LNCaP clone FGC (cell line): ENCODE measurements around the gene EVA1A.

ENCODE experiments used
- DNase-seq: peaks from one replicate; pipeline ENCODE4 v3.0.0-alpha.2; 2011; ENCODE audit warnings: low read depth
- H3K4me3 ChIP-seq: 2 replicates; pipeline ENCODE4 v1.5.1; 2011; ENCODE audit warnings: mild to moderate bottlenecking, low read depth, low read length, control low read depth
- TF ChIP-seq, protein P1 (sequence below): IDR thresholded peaks from 2 replicates; pipeline ENCODE4 v1.5.1; 2012; ENCODE audit warnings: mild to moderate bottlenecking; ENCODE audit not compliant: control insufficient read depth, insufficient read depth; ENCODE audit errors: extremely low read depth

EVA1A gene

GRCh38 chr2:75564026-75564688, 3.4 kb upstream of the EVA1A start:
- TF ChIP-seq, protein P1, sequence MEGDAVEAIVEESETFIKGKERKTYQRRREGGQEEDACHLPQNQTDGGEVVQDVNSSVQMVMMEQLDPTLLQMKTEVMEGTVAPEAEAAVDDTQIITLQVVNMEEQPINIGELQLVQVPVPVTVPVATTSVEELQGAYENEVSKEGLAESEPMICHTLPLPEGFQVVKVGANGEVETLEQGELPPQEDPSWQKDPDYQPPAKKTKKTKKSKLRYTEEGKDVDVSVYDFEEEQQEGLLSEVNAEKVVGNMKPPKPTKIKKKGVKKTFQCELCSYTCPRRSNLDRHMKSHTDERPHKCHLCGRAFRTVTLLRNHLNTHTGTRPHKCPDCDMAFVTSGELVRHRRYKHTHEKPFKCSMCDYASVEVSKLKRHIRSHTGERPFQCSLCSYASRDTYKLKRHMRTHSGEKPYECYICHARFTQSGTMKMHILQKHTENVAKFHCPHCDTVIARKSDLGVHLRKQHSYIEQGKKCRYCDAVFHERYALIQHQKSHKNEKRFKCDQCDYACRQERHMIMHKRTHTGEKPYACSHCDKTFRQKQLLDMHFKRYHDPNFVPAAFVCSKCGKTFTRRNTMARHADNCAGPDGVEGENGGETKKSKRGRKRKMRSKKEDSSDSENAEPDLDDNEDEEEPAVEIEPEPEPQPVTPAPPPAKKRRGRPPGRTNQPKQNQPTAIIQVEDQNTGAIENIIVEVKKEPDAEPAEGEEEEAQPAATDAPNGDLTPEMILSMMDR = no peak
- H3K4me3 ChIP-seq = no peak overlapping the region
- DNase-seq = no peak

DNA sequence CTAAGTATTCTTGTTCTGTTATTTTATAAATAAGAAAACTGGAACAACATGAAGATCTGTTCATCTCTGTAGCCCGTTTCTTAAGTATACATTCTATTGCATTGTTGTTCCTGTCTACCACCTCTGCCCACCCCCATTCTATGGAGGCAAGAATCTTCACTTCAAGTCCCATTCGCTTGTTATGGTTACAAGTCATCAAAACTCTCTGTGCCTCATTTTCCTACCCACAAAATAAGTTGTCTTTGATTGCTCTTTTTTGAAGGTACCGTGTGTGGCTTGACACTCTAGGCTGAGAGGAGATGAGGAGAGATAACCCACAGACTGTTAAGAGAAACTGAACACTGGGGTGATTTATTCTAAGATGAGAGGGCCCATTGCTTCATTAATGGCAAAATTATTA, 2.9 kb upstream of the EVA1A start:
- H3K4me3 ChIP-seq = no peak overlapping the region
- TF ChIP-seq, protein P1 = no peak
- no peak for DNase-seq

DNA sequence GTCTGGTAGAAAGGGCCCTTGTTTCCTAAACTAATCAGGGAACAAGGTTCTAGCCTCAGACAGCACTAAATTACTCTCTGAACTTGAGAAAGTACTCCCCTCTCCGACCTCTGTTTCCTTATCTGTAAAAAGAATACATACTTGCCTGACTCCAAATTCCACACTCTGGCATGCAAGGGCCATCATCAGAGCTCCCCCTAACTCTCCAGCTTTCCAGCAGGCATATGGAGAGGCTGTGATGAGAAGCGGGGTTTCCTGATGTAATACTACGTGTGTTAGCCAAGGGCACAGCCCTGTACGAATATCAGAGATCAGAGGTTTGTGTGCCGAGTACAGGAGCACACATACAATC, 1.8 kb upstream of the EVA1A start:
- no peak overlapping the region for H3K4me3 ChIP-seq
- DNase-seq = no peak
- TF ChIP-seq, protein P1 = no peak

DNA sequence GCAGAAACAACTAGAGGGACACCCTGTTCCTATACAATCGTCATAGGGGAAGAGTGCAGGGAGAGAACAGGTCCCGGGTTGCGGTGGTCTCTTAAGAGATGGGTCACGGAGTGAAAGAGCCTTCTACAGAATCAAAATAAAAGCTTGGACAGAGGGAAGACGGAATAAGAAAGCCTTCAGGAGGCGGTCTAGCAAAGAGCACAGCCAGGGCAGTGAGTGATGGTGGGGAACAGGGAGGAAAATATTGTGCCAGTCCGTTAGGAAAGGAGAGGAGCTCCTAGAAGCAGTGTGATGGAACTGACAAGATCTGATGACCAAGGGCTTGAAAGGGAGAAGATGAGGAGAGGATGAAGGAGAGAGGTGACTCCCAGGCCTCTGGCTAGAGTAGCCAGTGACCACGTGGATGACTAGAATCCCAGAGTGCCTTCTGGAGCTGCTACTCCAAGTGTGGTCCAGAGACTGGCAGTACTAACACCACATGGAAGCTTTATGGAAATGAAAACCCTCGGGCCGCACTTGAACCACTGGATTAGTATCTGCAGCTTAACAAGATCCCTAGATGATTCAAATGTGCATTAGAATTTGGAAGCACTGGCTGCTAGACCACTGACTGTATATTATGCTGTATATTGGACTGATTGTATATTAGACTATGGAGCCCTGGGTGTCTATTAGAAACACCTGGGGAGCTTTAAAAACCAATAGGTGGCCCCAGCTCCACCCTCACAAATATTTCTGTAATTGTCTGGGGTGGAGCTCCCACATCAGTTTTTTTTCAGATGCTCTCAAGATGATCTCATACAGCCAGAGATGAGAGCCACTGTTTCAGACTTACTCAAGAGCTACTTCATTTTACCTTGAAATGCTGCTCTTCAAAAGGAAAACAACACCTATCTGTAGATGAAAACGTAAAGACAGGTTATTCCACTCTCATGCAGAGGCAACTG, 1.1 kb upstream of the EVA1A start:
- no peak for DNase-seq
- H3K4me3 ChIP-seq = no peak overlapping the region
- TF ChIP-seq, protein P1 = no peak

DNA sequence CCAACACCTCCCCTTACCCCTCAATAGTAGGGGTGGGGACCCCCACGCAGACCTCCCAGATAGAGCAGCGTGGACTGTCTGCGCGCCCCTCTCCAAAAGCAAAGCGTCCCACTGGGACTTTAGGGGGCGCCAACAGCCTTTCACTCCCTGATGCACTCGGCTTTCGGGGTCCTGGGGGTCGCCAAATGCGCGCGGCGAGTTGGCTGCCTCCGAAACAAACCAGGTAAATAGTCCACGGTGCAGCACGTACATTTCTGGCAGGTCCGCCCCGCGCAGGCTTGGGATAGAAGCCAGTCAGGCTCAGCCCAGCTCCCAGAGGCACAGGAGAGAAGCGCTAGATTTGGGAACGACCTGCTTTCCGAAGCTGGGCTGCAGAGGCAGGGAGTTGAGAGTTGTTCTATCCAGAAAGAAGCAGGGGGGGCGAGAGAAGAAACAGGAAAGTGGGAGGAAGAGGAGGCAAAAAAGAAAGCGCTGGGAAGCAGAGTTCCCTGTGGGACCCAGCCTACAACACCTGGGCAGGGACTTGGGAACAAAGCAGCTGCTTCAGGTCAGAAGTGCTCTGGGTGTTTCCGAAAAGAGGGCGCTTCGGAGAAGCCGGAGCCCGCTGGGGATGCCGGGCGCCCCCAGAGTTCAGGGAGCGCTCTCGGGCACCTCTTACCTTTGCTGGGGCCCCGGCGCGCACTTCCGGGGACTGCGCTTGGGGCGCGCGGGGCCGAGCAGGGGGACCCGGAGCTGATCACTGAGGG, 544 bp downstream of the EVA1A start:
- TF ChIP-seq, protein P1 = no peak
- H3K4me3 ChIP-seq = no peak overlapping the region
- no peak for DNase-seq

GRCh38 chr2:75559680-75560021, 1.1 kb downstream of the EVA1A start:
- TF ChIP-seq, protein P1 = no peak
- H3K4me3 ChIP-seq = no peak overlapping the region
- DNase-seq = no peak
